Measurements from ENCODE around the gene KCNB1.

DNA sequence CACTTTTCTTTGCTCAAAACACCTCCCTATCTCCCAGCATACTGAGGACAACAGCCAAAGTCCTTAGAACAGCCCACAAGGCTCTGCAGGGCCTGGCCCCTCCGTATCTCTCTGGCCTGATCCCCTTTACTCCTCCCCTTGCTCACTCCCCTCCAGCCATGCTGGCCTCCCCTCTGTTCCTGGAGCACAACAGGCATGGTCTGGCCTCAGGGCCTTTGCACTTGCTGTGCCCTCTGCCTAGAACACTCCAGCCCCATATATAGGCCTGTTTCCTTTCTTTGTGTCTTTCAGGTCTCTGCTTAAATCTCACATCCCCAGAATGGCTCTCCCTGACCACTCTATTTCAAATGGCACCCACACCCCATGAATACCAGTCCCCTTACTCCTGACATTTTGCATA is 62.7 kb downstream of the KCNB1 start:
- TF ChIP-seq POLR2A (IDR thresholded peaks at IDR 0.05): no peak
- TF ChIP-seq, protein P1, sequence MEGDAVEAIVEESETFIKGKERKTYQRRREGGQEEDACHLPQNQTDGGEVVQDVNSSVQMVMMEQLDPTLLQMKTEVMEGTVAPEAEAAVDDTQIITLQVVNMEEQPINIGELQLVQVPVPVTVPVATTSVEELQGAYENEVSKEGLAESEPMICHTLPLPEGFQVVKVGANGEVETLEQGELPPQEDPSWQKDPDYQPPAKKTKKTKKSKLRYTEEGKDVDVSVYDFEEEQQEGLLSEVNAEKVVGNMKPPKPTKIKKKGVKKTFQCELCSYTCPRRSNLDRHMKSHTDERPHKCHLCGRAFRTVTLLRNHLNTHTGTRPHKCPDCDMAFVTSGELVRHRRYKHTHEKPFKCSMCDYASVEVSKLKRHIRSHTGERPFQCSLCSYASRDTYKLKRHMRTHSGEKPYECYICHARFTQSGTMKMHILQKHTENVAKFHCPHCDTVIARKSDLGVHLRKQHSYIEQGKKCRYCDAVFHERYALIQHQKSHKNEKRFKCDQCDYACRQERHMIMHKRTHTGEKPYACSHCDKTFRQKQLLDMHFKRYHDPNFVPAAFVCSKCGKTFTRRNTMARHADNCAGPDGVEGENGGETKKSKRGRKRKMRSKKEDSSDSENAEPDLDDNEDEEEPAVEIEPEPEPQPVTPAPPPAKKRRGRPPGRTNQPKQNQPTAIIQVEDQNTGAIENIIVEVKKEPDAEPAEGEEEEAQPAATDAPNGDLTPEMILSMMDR (IDR thresholded peaks at IDR 0.05): no peak
